ENCODE data around the gene JMJD7. TPM values are rescaled to one million over a fixed set of nuclear protein-coding genes. Genes with fewer than 3 reads are reported as not detected.

The JMJD7 gene
- total and polyA plus RNA-seq, 2 donors (not counting 1 experiment from before 2014, with no cell fraction given) = 33.4 to 43.9 TPM

GRCh38 chr15:41871175-41871905, 43.4 kb downstream of the JMJD7 start:
- H3K27me3 ChIP-seq (replicated peaks in 1 of 4; ENCODE audit: control extremely low read depth in 1 of 4, control insufficient read depth in 3 of 4, insufficient read depth in 4 of 4, low read length in 3 of 4) = peaks cover 0 to 5% (median 0%) of the 10 kb centered on the region in 4 experiments
- H3K4me2 ChIP-seq (replicated peaks; ENCODE audit: low read depth, low read length, poor library complexity, severe bottlenecking) = no peak overlapping the region
- H3K9ac ChIP-seq (ENCODE audit: low read length) = no peak overlapping the region
- no peak for DNase-seq
- intact Hi-C loops (cut with micrococcal nuclease) = no loop called here
- H3K36me3 ChIP-seq (replicated peaks in 1 of 2; ENCODE audit: control extremely low read depth in 1 of 2, control insufficient read depth in 1 of 2, extremely low read depth in 1 of 2, insufficient read depth in 2 of 2, low read length in 1 of 2) = no peaks in the 10 kb centered on the region
- ChIA-PET CTCF (no interaction called here), POLR2A (no interaction called here)
- peaks cover 10% of the 10 kb centered on the region for H3K27me3 Mint-ChIP-seq
- H3K27ac ChIP-seq (ENCODE audit: low read length in 2 of 2) = no peak overlapping the region
- H4K20me1 ChIP-seq (ENCODE audit: control insufficient read depth, insufficient read depth, low read length, poor library complexity, severe bottlenecking) = no peaks in the 10 kb centered on the region
- no peak overlapping the region for H3K27ac Mint-ChIP-seq
- H3K79me2 ChIP-seq (ENCODE audit: control insufficient read depth, insufficient read depth, low read length) = no peaks in the 10 kb centered on the region
- no peak overlapping the region for H2AFZ ChIP-seq (ENCODE audit: insufficient read depth, low read depth, low read length, poor library complexity, severe bottlenecking)
- TF ChIP-seq CTCF (IDR thresholded peaks at IDR 0.05) (no peak), EZH2 (IDR thresholded peaks at IDR 0.05; ENCODE audit: borderline replicate concordance, insufficient read depth, low read depth, low read length, poor library complexity, severe bottlenecking) (no peak)
- H3K4me3 ChIP-seq (ENCODE audit: control extremely low read depth in 1 of 5, extremely low read depth in 1 of 5, insufficient read depth in 1 of 5, low read depth in 2 of 5, low read length in 4 of 5) = no peak overlapping the region
- ATAC-seq (ENCODE audit: low read depth) = no peak
- H3K4me1 ChIP-seq (ENCODE audit: control insufficient read depth in 2 of 2, insufficient read depth in 2 of 2, low read length in 2 of 2) = peaks cover 0 to 7% of the 10 kb centered on the region in 2 donors
- no peak overlapping the region for H3K4me3 Mint-ChIP-seq
- 85% methylated on average over 19 of the region's 19 CpGs for WGBS (ENCODE audit: insufficient coverage)
- no peaks in the 10 kb centered on the region for H3K9me3 ChIP-seq (ENCODE audit: control extremely low read depth in 1 of 3, control insufficient read depth in 2 of 3, insufficient read depth in 1 of 3, low read length in 2 of 3)
- peaks cover 7% of the 10 kb centered on the region for H3K4me1 Mint-ChIP-seq
- no peaks in the 10 kb centered on the region for H3K9me3 Mint-ChIP-seq (ENCODE audit: insufficient read depth)

- no peak overlapping the region for H3K4me2 ChIP-seq (replicated peaks; ENCODE audit: low read depth, low read length, poor library complexity, severe bottlenecking)
- H3K4me3 Mint-ChIP-seq = no peak overlapping the region
- H3K36me3 ChIP-seq (replicated peaks in 1 of 2; ENCODE audit: control extremely low read depth in 1 of 2, control insufficient read depth in 1 of 2, extremely low read depth in 1 of 2, insufficient read depth in 2 of 2, low read length in 1 of 2) = no peaks in the 10 kb centered on the region
- H3K9me3 Mint-ChIP-seq (ENCODE audit: insufficient read depth) = no peaks in the 10 kb centered on the region
- intact Hi-C loops (cut with micrococcal nuclease) = no loop called here
- DNase-seq = no peak
- CTCF ChIA-PET = no interaction called here
- H3K9me3 ChIP-seq (ENCODE audit: control extremely low read depth in 1 of 3, control insufficient read depth in 2 of 3, insufficient read depth in 1 of 3, low read length in 2 of 3) = no peaks in the 10 kb centered on the region
- no peak overlapping the region for H3K4me3 ChIP-seq (ENCODE audit: control extremely low read depth in 1 of 5, extremely low read depth in 1 of 5, insufficient read depth in 1 of 5, low read depth in 2 of 5, low read length in 4 of 5)
- H3K27me3 Mint-ChIP-seq = peaks cover 10% of the 10 kb centered on the region
- H2AFZ ChIP-seq (ENCODE audit: insufficient read depth, low read depth, low read length, poor library complexity, severe bottlenecking) = no peak overlapping the region
- H3K4me1 Mint-ChIP-seq = peaks cover 7% of the 10 kb centered on the region
- H4K20me1 ChIP-seq (ENCODE audit: control insufficient read depth, insufficient read depth, low read length, poor library complexity, severe bottlenecking) = no peaks in the 10 kb centered on the region
- H3K4me1 ChIP-seq (ENCODE audit: control insufficient read depth in 2 of 2, insufficient read depth in 2 of 2, low read length in 2 of 2) = peaks cover 0 to 9% of the 10 kb centered on the region in 2 donors
- WGBS (ENCODE audit: insufficient coverage) = 92% methylated on average over 8 of the region's 9 CpGs
- TF ChIP-seq CTCF (IDR thresholded peaks at IDR 0.05) (no peak), EZH2 (IDR thresholded peaks at IDR 0.05; ENCODE audit: borderline replicate concordance, insufficient read depth, low read depth, low read length, poor library complexity, severe bottlenecking) (no peak)
- H3K27ac ChIP-seq (ENCODE audit: low read length in 2 of 2) = no peak overlapping the region
- no peak overlapping the region for H3K27ac Mint-ChIP-seq
- no peak for ATAC-seq (ENCODE audit: low read depth)
- no peaks in the 10 kb centered on the region for H3K79me2 ChIP-seq (ENCODE audit: control insufficient read depth, insufficient read depth, low read length)
- POLR2A ChIA-PET = no interaction called here
- no peak overlapping the region for H3K9ac ChIP-seq (ENCODE audit: low read length)
- H3K27me3 ChIP-seq (replicated peaks in 1 of 4; ENCODE audit: control extremely low read depth in 1 of 4, control insufficient read depth in 3 of 4, insufficient read depth in 4 of 4, low read length in 3 of 4) = peaks cover 0 to 5% (median 0%) of the 10 kb centered on the region in 4 experiments
These were observed 44.4 kb downstream of the JMJD7 start for GRCh38 chr15:41872166-41872747.

All from B cell (primary cell).